ENCODE data around the gene PCBP3. TPM values are rescaled to one million over a fixed set of nuclear protein-coding genes. Genes with fewer than 3 reads are reported as not detected.

PCBP3 gene
- total RNA-seq, 1 experiment from 2014 or later = 10.9 TPM

- Histone ChIP-seq H3K4me1 (ENCODE audit: insufficient read depth, low read length) (no peaks in the 10 kb centered on the region), H3T11ph (ENCODE audit: low read length) (no peak overlapping the region), H3K23me2 (ENCODE audit: insufficient read length, low read depth, low read length, poor library complexity, severe bottlenecking) (no peaks in the 10 kb centered on the region), H3K27me3 (ENCODE audit: insufficient read depth, low read length) (no peaks in the 10 kb centered on the region), H4K91ac (ENCODE audit: insufficient read length, low read depth, low read length) (no peak overlapping the region), H4K20me1 (ENCODE audit: control insufficient read depth, insufficient read depth, insufficient read length) (peaks cover 4% of the 10 kb centered on the region), H3K4me2 (ENCODE audit: insufficient read depth, insufficient read length, low read length) (no peak overlapping the region), H3K23ac (ENCODE audit: insufficient read length, low read depth, low read length) (no peak overlapping the region), H3K14ac (ENCODE audit: insufficient read depth, low read length) (no peak overlapping the region), H2AK5ac (ENCODE audit: insufficient read length, low read length) (no peak overlapping the region), H3K9me3 (ENCODE audit: control insufficient read depth, low read depth, low read length) (no peaks in the 10 kb centered on the region), H2AFZ (ENCODE audit: low read length) (no peak overlapping the region), H3K79me2 (ENCODE audit: insufficient read depth, low read length) (no peaks in the 10 kb centered on the region), H2BK20ac (ENCODE audit: low read depth, low read length, poor library complexity, severe bottlenecking) (no peak overlapping the region), H2BK12ac (ENCODE audit: insufficient read length, low read depth, low read length) (no peak overlapping the region), H2BK120ac (ENCODE audit: low read depth, low read length, poor library complexity, severe bottlenecking) (no peak overlapping the region), H2BK15ac (ENCODE audit: low read depth, low read length) (no peak overlapping the region), H4K5ac (ENCODE audit: insufficient read length, low read depth, low read length) (no peak overlapping the region), H3K56ac (ENCODE audit: insufficient read length, low read depth, low read length) (no peak overlapping the region), H3K79me1 (ENCODE audit: insufficient read depth, low read depth, low read length, poor library complexity, severe bottlenecking) (no peaks in the 10 kb centered on the region), H3K18ac (ENCODE audit: insufficient read length, low read depth, low read length) (no peak overlapping the region), H2BK5ac (ENCODE audit: insufficient read length, low read length) (no peak overlapping the region), H3K27ac (ENCODE audit: insufficient read length, low read depth, low read length) (no peak overlapping the region), H3K9ac (ENCODE audit: extremely low read depth, insufficient read length, low read length) (no peak overlapping the region), H4K8ac (replicated peaks; ENCODE audit: insufficient read length, low read depth, low read length) (no peak overlapping the region), H3K4ac (ENCODE audit: low read depth, low read length) (no peak overlapping the region)
- Mint-ChIP-seq H3K4me1 (no peaks in the 10 kb centered on the region; a peak in 1 of 4 replicates), H3K4me3 (no peak overlapping the region), H3K9me3 (no peaks in the 10 kb centered on the region), H3K27ac (no peak overlapping the region; a peak in 1 of 7 replicates), H3K36me3 (ENCODE audit: insufficient read depth in 1 of 3, low read depth in 3 of 3) (peaks cover 16 to 33% (median 21%) of the 10 kb centered on the region in 3 experiments; a peak in 6 of 7 replicates), H3K27me3 (ENCODE audit: low read depth) (no peaks in the 10 kb centered on the region)
- no CpG with 5 or more reads among the region's 32 CpGs for WGBS (ENCODE audit: extremely low coverage, insufficient read length, low lambda C conversion rate)
- no peak for DNase-seq
- no peak for TF ChIP-seq CTCF (conservative IDR thresholded peaks at IDR 0.05)
These were observed 346.0 kb downstream of the PCBP3 start for GRCh38 chr21:45989355-45990048.
